Measurements from ENCODE around the gene UROD.
"Not testable (repeated sequence)": the region's sequence is repeated elsewhere in the genome, so short reads cannot be mapped to it uniquely, and the experiment has no call there.

The UROD gene

GRCh38 chr1:45011837-45012638 lies at the start of gene UROD:
Gene UROD, plus strand, starts transcription at chr1:45012254. Its CDS starts 12 bp downstream, at chr1:45012266.
- DNase-seq = peak; percentile 92

- no peak for DNase-seq
Observed at GRCh38 chr1:44962729-44963128, 49.3 kb upstream of the UROD start.

- no peak for DNase-seq
Observed at GRCh38 chr1:44964396-44964795, 47.7 kb upstream of the UROD start.

- no peak for DNase-seq
Observed at GRCh38 chr1:44970317-44970716, 41.7 kb upstream of the UROD start.

GRCh38 chr1:44973645-44974044 lies 38.4 kb upstream of the UROD start:
- DNase-seq = no peak

- no peak for DNase-seq
Observed at GRCh38 chr1:44976252-44976651, 35.8 kb upstream of the UROD start.

- DNase-seq = not testable (repeated sequence)
Observed at GRCh38 chr1:44977372-44977771, 34.7 kb upstream of the UROD start.

GRCh38 chr1:44985747-44986359 lies 26.2 kb upstream of the UROD start:
- DNase-seq = no peak

- no peak for DNase-seq
Observed at GRCh38 chr1:44988531-44989156, 23.4 kb upstream of the UROD start.

GRCh38 chr1:44994309-44994898 lies 17.6 kb upstream of the UROD start:
- no peak for DNase-seq

GRCh38 chr1:44995467-44996238 lies 16.4 kb upstream of the UROD start:
- DNase-seq = no peak

- DNase-seq = no peak
Observed at GRCh38 chr1:44999232-44999631, 12.8 kb upstream of the UROD start.

- DNase-seq = no peak
Observed at GRCh38 chr1:45001011-45001481, 11.0 kb upstream of the UROD start.

- DNase-seq = not testable (repeated sequence)
Observed at GRCh38 chr1:45001576-45001975, 10.5 kb upstream of the UROD start.

GRCh38 chr1:45002650-45003645 lies 9.1 kb upstream of the UROD start:
- DNase-seq = no peak

GRCh38 chr1:45003741-45004140 lies 8.3 kb upstream of the UROD start:
- no peak for DNase-seq

GRCh38 chr1:45004281-45004920 lies 7.7 kb upstream of the UROD start:
- no peak for DNase-seq

- DNase-seq = no peak
Observed at GRCh38 chr1:45005761-45006160, 6.3 kb upstream of the UROD start.

- no peak for DNase-seq
Observed at GRCh38 chr1:45007311-45007710, 4.7 kb upstream of the UROD start.

GRCh38 chr1:45008076-45008475 lies 4.0 kb upstream of the UROD start:
- DNase-seq = no peak

- no peak for DNase-seq
Observed at GRCh38 chr1:45008516-45008915, 3.5 kb upstream of the UROD start.
